Uterus (tissue), 2 donors: ENCODE results near the gene CD69.

Experiments used
- CTCF ChIP-seq, 4 experiments: fragments of 200-600 bp in 2 of 4; fragments of 450-650 bp in 2 of 4; sonication (generic) in 2 of 4; IDR thresholded peaks; one replicate each; pipeline ENCODE4 v1.5.1; 2016 to 2019; ENCODE audit warnings: antibody characterized with exemption in 4 of 4, mild to moderate bottlenecking in 2 of 4, moderate library complexity in 1 of 4
- POLR2A ChIP-seq, 2 donors: fragments of 450-650 bp; IDR thresholded peaks; one replicate each; pipeline ENCODE4 v1.6.1; 2016; ENCODE audit warnings: antibody characterized with exemption in 2 of 2, mild to moderate bottlenecking in 1 of 2, moderate library complexity in 1 of 2

GRCh38 chr12:9730011-9730410 is 30.7 kb downstream of the CD69 start:
- TF ChIP-seq POLR2A (IDR thresholded peaks at IDR 0.05) (no peak), CTCF (IDR thresholded peaks at IDR 0.05) (no peak)
